H1 (cell line): Measurements from ENCODE around the gene SNX20. TPM values are rescaled to one million over a fixed set of nuclear protein-coding genes. Genes with fewer than 3 reads are reported as not detected.

ENCODE experiments used
- CTCF ChIA-PET: fragments of 300-600 bp; sonication (Branson Sonifier 250); formaldehyde crosslinking; loops from one replicate; lab custom pipeline; 2021; ENCODE audit not compliant: partially characterized antibody; lab: Charles Lee
- POLR2A ChIA-PET: fragments of 300-600 bp; sonication (Branson Sonifier 250); formaldehyde crosslinking; loops from one replicate; lab custom pipeline; 2021; ENCODE audit warnings: inconsistent platforms; ENCODE audit not compliant: partially characterized antibody; lab: Charles Lee
- DNase-seq, 2 experiments: peaks; one replicate each; pipeline versions ENCODE4 v3.0.0 to v3.0.0-alpha.2; 2010 to 2022; ENCODE audit warnings: low spot score in 2 of 2, low read depth in 1 of 2, mixed read lengths in 1 of 2
- FAIRE-seq: peaks from 2 replicates; lab custom pipeline; 2011; peaks lifted over from hg19 to GRCh38; lab: Jason Lieb, UNC
- H2AFZ ChIP-seq: 2 replicates; pipeline ENCODE4 v1.8.1; 2012; ENCODE audit warnings: low read length, inconsistent platforms
- H2AK5ac ChIP-seq: 2 replicates; pipeline ENCODE4 v1.6.1; 2013; ENCODE audit warnings: low read depth, low read length
- H2BK120ac ChIP-seq: replicated peaks from 2 replicates; pipeline ENCODE3; 2013; ENCODE audit warnings: low read depth, low read length, inconsistent platforms
- H2BK12ac ChIP-seq: 2 replicates; pipeline ENCODE4 v1.6.1; 2013; ENCODE audit warnings: low read depth, low read length
- H2BK15ac ChIP-seq: 2 replicates; pipeline ENCODE4 v1.6.1; 2013; ENCODE audit warnings: low read length
- H2BK20ac ChIP-seq: 2 replicates; pipeline ENCODE4 v1.6.1; 2013; ENCODE audit warnings: low read length
- H2BK5ac ChIP-seq: 2 replicates; pipeline ENCODE4 v1.6.1; 2013; ENCODE audit warnings: low read depth, low read length
- H3K14ac ChIP-seq: 2 replicates; pipeline ENCODE4 v1.6.1; 2013; ENCODE audit warnings: inconsistent platforms; ENCODE audit not compliant: insufficient read length
- H3K18ac ChIP-seq: 2 replicates; pipeline ENCODE4 v1.6.1; 2013; ENCODE audit warnings: low read length; ENCODE audit errors: extremely low read depth
- H3K23ac ChIP-seq: 2 replicates; pipeline ENCODE4 v1.6.1; 2013; ENCODE audit warnings: inconsistent platforms; ENCODE audit not compliant: insufficient read length
- H3K23me2 ChIP-seq: 2 replicates; pipeline ENCODE4 v1.6.1; 2013; ENCODE audit warnings: low read depth, low read length
- H3K27ac ChIP-seq: 2 replicates; pipeline ENCODE4 v1.6.1; 2011; ENCODE audit warnings: low read depth, low read length, inconsistent platforms
- H3K27me3 ChIP-seq, 4 experiments: replicated peaks in 1 of 4; 1 replicate in 1 of 4; 2 replicates in 3 of 4; pipeline versions ENCODE4 v1.6.1 to v1.8.1; 2011 to 2013; ENCODE audit warnings: low read length in 3 of 4, mild to moderate bottlenecking in 3 of 4, inconsistent platforms in 2 of 4, mixed read lengths in 2 of 4, moderate library complexity in 1 of 4; ENCODE audit not compliant: control insufficient read depth in 3 of 4, insufficient read depth in 3 of 4; ENCODE audit errors: extremely low read depth in 1 of 4
- H3K36me3 ChIP-seq, 4 experiments: 2 replicates each; pipeline versions ENCODE4 v1.6.1 to v1.8.1; 2011 to 2013; ENCODE audit warnings: mild to moderate bottlenecking in 4 of 4, low read length in 3 of 4, moderate library complexity in 2 of 4, control low read depth in 1 of 4, inconsistent platforms in 1 of 4; ENCODE audit not compliant: insufficient read depth in 4 of 4, control insufficient read depth in 2 of 4
- H3K4ac ChIP-seq: replicated peaks from 2 replicates; pipeline ENCODE3; 2013; ENCODE audit warnings: low read length, low read depth, mixed read lengths, inconsistent platforms; ENCODE audit not compliant: insufficient read length
- H3K4me1 ChIP-seq, 4 experiments: replicated peaks in 1 of 4; 1 replicate in 1 of 4; 2 replicates in 3 of 4; pipeline versions ENCODE4 v1.6.1 to v1.8.1; 2011 to 2013; ENCODE audit warnings: low read length in 3 of 4, inconsistent platforms in 2 of 4, mixed read lengths in 1 of 4; ENCODE audit not compliant: insufficient read depth in 4 of 4, control insufficient read depth in 3 of 4
- H3K4me2 ChIP-seq, 2 experiments: 2 replicates each; pipeline versions ENCODE4 v1.6.1 to v1.8.1; 2011 to 2013; ENCODE audit warnings: low read depth in 2 of 2, low read length in 2 of 2, control low read depth in 1 of 2, inconsistent platforms in 1 of 2, mild to moderate bottlenecking in 1 of 2; ENCODE audit not compliant: insufficient read depth in 1 of 2
- H3K4me3 ChIP-seq, 4 experiments: fragments of 200-600, 300-600 bp in 1 of 4; sonication (generic), shearing (Covaris generic), sonication (Bioruptor Twin) in 1 of 4; 2 replicates each; pipeline versions ENCODE4 v1.5.1 to v1.8.1; 2011 to 2016; ENCODE audit warnings: low read length in 4 of 4, low read depth in 3 of 4, control low read depth in 2 of 4, inconsistent platforms in 2 of 4, mild to moderate bottlenecking in 2 of 4, mixed read lengths in 1 of 4, moderate library complexity in 1 of 4; ENCODE audit not compliant: insufficient read depth in 2 of 4; ENCODE audit errors: extremely low read depth in 1 of 4
- H3K56ac ChIP-seq: replicated peaks from 2 replicates; pipeline ENCODE3; 2013; ENCODE audit warnings: low read depth, mild to moderate bottlenecking, mixed read lengths, low read length, inconsistent platforms; ENCODE audit not compliant: insufficient read length
- H3K79me1 ChIP-seq: 2 replicates; pipeline ENCODE4 v1.6.1; 2013; ENCODE audit warnings: low read depth, low read length, control low read depth
- H3K79me2 ChIP-seq, 2 experiments: 2 replicates each; pipeline versions ENCODE4 v1.6.1 to v1.8.1; 2012 to 2013; ENCODE audit warnings: low read length in 2 of 2, mild to moderate bottlenecking in 2 of 2, inconsistent platforms in 1 of 2; ENCODE audit not compliant: insufficient read depth in 2 of 2, control insufficient read depth in 1 of 2
- H3K9ac ChIP-seq, 4 experiments: replicated peaks in 1 of 4; 1 replicate in 1 of 4; 2 replicates in 3 of 4; pipeline versions ENCODE4 v1.6.1 to v1.8.1; 2011 to 2013; ENCODE audit warnings: low read depth in 3 of 4, low read length in 3 of 4, control low read depth in 2 of 4, mild to moderate bottlenecking in 2 of 4, moderate library complexity in 2 of 4, inconsistent platforms in 1 of 4; ENCODE audit errors: extremely low read depth in 1 of 4
- H3K9me3 ChIP-seq, 2 experiments: 2 replicates each; pipeline versions ENCODE4 v1.6.1 to v1.8.1; 2012 to 2013; ENCODE audit warnings: mild to moderate bottlenecking in 2 of 2, moderate library complexity in 2 of 2, control low read depth in 1 of 2, inconsistent platforms in 1 of 2, low read depth in 1 of 2, low read length in 1 of 2, mixed read lengths in 1 of 2; ENCODE audit not compliant: insufficient read depth in 2 of 2
- H4K20me1 ChIP-seq, 2 experiments: replicated peaks in 1 of 2; 2 replicates each; pipeline versions ENCODE3 to v1.8.1; 2011 to 2013; ENCODE audit warnings: inconsistent platforms in 2 of 2, low read length in 2 of 2, mild to moderate bottlenecking in 1 of 2; ENCODE audit not compliant: insufficient read depth in 2 of 2, control insufficient read depth in 1 of 2
- H4K5ac ChIP-seq: 2 replicates; pipeline ENCODE4 v1.6.1; 2013; ENCODE audit warnings: low read length, low read depth, mixed read lengths, inconsistent platforms; ENCODE audit not compliant: insufficient read length
- H4K8ac ChIP-seq: 2 replicates; pipeline ENCODE4 v1.8.0; 2013; ENCODE audit warnings: mild to moderate bottlenecking, moderate library complexity, low read length, inconsistent platforms; ENCODE audit not compliant: insufficient read depth; ENCODE audit errors: extremely low read depth
- H4K91ac ChIP-seq: replicated peaks from 2 replicates; pipeline ENCODE3; 2013; ENCODE audit warnings: low read length, mixed read lengths, inconsistent platforms; ENCODE audit not compliant: insufficient read length
- CREB1 ChIP-seq: IDR thresholded peaks from 2 replicates; pipeline ENCODE4 v1.6.1; 2012; ENCODE audit warnings: inconsistent platforms
- FOSL1 ChIP-seq: IDR thresholded peaks from 2 replicates; pipeline ENCODE4 v1.6.1; 2011; ENCODE audit warnings: mild to moderate bottlenecking, low read depth, low read length, moderate library complexity; ENCODE audit not compliant: insufficient read depth
- HDAC6 ChIP-seq: IDR thresholded peaks from one replicate; pipeline ENCODE4 v1.7.1; 2012; ENCODE audit warnings: low read depth, mild to moderate bottlenecking, inconsistent platforms, low read length, moderate library complexity
- NRF1 ChIP-seq: IDR thresholded peaks from 2 replicates; pipeline ENCODE4 v1.6.1; 2011; ENCODE audit warnings: mild to moderate bottlenecking, low read depth, low read length, improper control_type of control experiment
- POLR2AphosphoS5 ChIP-seq: IDR thresholded peaks from 2 replicates; pipeline ENCODE4 v1.6.1; 2011; ENCODE audit warnings: low read depth, low read length
- WGBS, 2 experiments: shearing (Covaris generic) in 1 of 2; methylation state at CpG; one replicate each; pipeline versions ENCODE4 v1.1.6 to v1.1.7; 2013 to 2015; ENCODE audit warnings: low lambda C conversion rate in 2 of 2, mixed read lengths in 2 of 2, inconsistent platforms in 1 of 2, low coverage in 1 of 2, missing lambda C conversion rate in 1 of 2; ENCODE audit not compliant: insufficient replicate concordance in 2 of 2, insufficient coverage in 1 of 2, insufficient read length in 1 of 2; ENCODE audit errors: extremely low coverage in 1 of 2, missing lambda C conversion rate in 1 of 2; 5-methylcytosine and 5-hydroxymethylcytosine counted together
- polyA plus RNA-seq, 7 experiments: library from polyadenylated mRNA; depleted of rRNA in 3 of 7; stranded (reverse) in 5 of 7; unstranded in 2 of 7; fragments of >200 nt in 5 of 7; fragments of 200-250 nt in 2 of 7; gene quantifications; 1 replicate in 5 of 7; 2 replicates in 1 of 7; 4 replicates in 1 of 7; pipeline versions ENCODE4 v1.2.1 to v1.2.3, GENCODE V29; 2011 to 2013; ENCODE audit warnings: missing spikeins in 2 of 7, mixed read lengths in 2 of 7
- total RNA-seq: library from RNA; stranded (reverse); fragmentation: NEBNext Ultra II Directional; extraction: Animal tissue kit (Norgen Biotek cat#: 25700); gene quantifications from 2 replicates; pipeline ENCODE4 v1.2.1, GENCODE V29; 2021

The SNX20 gene
- total and polyA plus RNA-seq, 2 of the 8 experiments (the other 6 are each of a cell fraction or from before 2014, with no cell fraction given) = not detected

DNA sequence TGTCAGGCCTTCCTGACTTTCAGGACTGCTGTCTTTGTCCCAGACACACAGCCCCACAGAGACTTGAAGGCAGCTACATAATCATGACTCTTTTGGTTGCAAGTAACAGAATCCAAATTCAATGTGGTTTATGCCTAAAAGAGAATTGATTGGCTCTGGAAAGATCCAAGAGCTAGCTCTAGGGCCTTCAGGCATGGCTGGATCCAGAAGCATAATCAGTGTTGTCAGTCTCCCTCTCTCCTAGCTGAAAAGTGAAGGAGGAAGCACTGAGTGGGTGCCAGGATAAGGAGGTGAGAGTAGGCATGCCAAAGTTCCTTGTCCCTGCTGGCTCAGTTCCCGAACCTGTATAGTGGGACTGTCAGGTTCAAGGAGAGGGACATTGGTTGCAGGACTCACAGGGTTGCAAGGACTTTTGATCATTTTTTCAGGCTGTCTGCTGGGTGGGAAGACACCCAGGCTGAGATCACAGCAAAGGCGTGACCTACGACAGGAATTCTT, 25.5 kb downstream of the SNX20 start:
- POLR2A ChIA-PET = no interaction called here
- 93% methylated on average over 3 of the region's 3 CpGs; no CpG with 5 or more reads in 1 of the 2 experiments for WGBS, 2 experiments
- no peak for TF ChIP-seq POLR2AphosphoS5
- TF ChIP-seq HDAC6 = no peak
- no peak for TF ChIP-seq FOSL1
- no peak for TF ChIP-seq CREB1
- TF ChIP-seq NRF1 = no peak

More for the DNA sequence above, 25.5 kb downstream of the SNX20 start:
- Histone ChIP-seq H4K8ac (no peak overlapping the region), H3K18ac (no peak overlapping the region; the same call in 1 of the 2 replicates), H2BK15ac (no peak overlapping the region), H3K79me2 (no peaks in the 10 kb centered on the region), H3K23me2 (no peaks in the 10 kb centered on the region), H2AK5ac (no peak overlapping the region), H3K4ac (no peak overlapping the region), H3K4me3 (no peak overlapping the region), H3K9ac (no peak overlapping the region), H2BK120ac (no peak overlapping the region), H4K20me1 (no peaks in the 10 kb centered on the region), H3K79me1 (no peaks in the 10 kb centered on the region), H3K14ac (no peak overlapping the region), H3K27ac (no peak overlapping the region), H3K56ac (no peak overlapping the region), H2BK20ac (no peak overlapping the region), H4K5ac (no peak overlapping the region), H3K9me3 (no peaks in the 10 kb centered on the region), H3K27me3 (no peaks in the 10 kb centered on the region), H3K4me2 (no peak overlapping the region), H4K91ac (no peak overlapping the region), H3K4me1 (no peaks in the 10 kb centered on the region), H2BK12ac (no peak overlapping the region), H3K23ac (no peak overlapping the region), H3K36me3 (no peaks in the 10 kb centered on the region), H2BK5ac (no peak overlapping the region), H2AFZ (no peak overlapping the region)
- FAIRE-seq (no peak), DNase-seq (no peak)
- CTCF ChIA-PET = interaction anchor here (0.6 to 3.3 kb wide), 5 partner anchors 8 to 44 kb away, joined by 3 to 21 read pairs (median 3); no protein-coding TSS in a partner anchor
